ENCODE results near the gene SH3GLB2. TPM values are rescaled to one million over a fixed set of nuclear protein-coding genes. Genes with fewer than 3 reads are reported as not detected.

Gene SH3GLB2
- total and polyA plus RNA-seq, 2 of the 8 experiments (the other 6 are each of a cell fraction or from before 2014, with no cell fraction given), result 52.7 to 79.9 TPM

- Histone ChIP-seq H2BK20ac (ENCODE audit: low read length) (no peak overlapping the region), H2BK120ac (replicated peaks; ENCODE audit: low read depth, low read length) (no peak overlapping the region), H3K23ac (ENCODE audit: insufficient read length) (no peak overlapping the region), H3K4ac (replicated peaks; ENCODE audit: insufficient read length, low read depth, low read length) (no peak overlapping the region), H3K27me3 (replicated peaks in 1 of 4; ENCODE audit: control insufficient read depth in 3 of 4, extremely low read depth in 1 of 4, insufficient read depth in 3 of 4, low read length in 3 of 4) (no peaks in the 10 kb centered on the region), H3K56ac (replicated peaks; ENCODE audit: insufficient read length, low read depth, low read length) (no peak overlapping the region), H4K91ac (replicated peaks; ENCODE audit: insufficient read length, low read length) (no peak overlapping the region), H3K9ac (replicated peaks in 1 of 4; ENCODE audit: extremely low read depth in 1 of 4, low read depth in 3 of 4, low read length in 3 of 4) (no peak overlapping the region), H3K14ac (ENCODE audit: insufficient read length) (no peak overlapping the region), H3K9me3 (ENCODE audit: insufficient read depth in 2 of 2, low read depth in 1 of 2, low read length in 1 of 2) (no peaks in the 10 kb centered on the region), H3K4me1 (replicated peaks in 1 of 4; ENCODE audit: control insufficient read depth in 3 of 4, insufficient read depth in 4 of 4, low read length in 3 of 4) (no peaks in the 10 kb centered on the region), H2BK15ac (ENCODE audit: low read length) (no peak overlapping the region), H3K23me2 (ENCODE audit: low read depth, low read length) (no peaks in the 10 kb centered on the region), H2BK12ac (ENCODE audit: low read depth, low read length) (no peak overlapping the region), H2AFZ (ENCODE audit: low read length) (no peak overlapping the region), H3K79me1 (ENCODE audit: low read depth, low read length) (no peaks in the 10 kb centered on the region), H4K20me1 (replicated peaks in 1 of 2; ENCODE audit: control insufficient read depth in 1 of 2, insufficient read depth in 2 of 2, low read length in 2 of 2) (peaks cover 1 to 3% of the 10 kb centered on the region in 2 experiments), H3K18ac (ENCODE audit: extremely low read depth, low read length) (no peak overlapping the region), H4K5ac (ENCODE audit: insufficient read length, low read depth, low read length) (no peak overlapping the region), H2AK5ac (ENCODE audit: low read depth, low read length) (no peak overlapping the region), H2BK5ac (ENCODE audit: low read depth, low read length) (no peak overlapping the region), H3K36me3 (ENCODE audit: control insufficient read depth in 2 of 4, insufficient read depth in 4 of 4, low read length in 3 of 4) (peaks cover 4 to 42% (median 23%) of the 10 kb centered on the region in 4 experiments; a peak in 7 of 8 replicates), H4K8ac (ENCODE audit: extremely low read depth, insufficient read depth, low read length) (no peak overlapping the region), H3K4me3 (ENCODE audit: extremely low read depth in 1 of 4, insufficient read depth in 2 of 4, low read depth in 3 of 4, low read length in 4 of 4) (no peak overlapping the region), H3K4me2 (ENCODE audit: insufficient read depth in 1 of 2, low read depth in 2 of 2, low read length in 2 of 2) (no peak overlapping the region), H3K79me2 (ENCODE audit: control insufficient read depth in 1 of 2, insufficient read depth in 2 of 2, low read length in 2 of 2) (no peaks in the 10 kb centered on the region), H3K27ac (ENCODE audit: low read depth, low read length) (no peak overlapping the region)
- POLR2A ChIA-PET (ENCODE audit: partially characterized antibody), result no interaction called here
- FAIRE-seq (no peak), DNase-seq (ENCODE audit: low read depth in 1 of 2, low spot score in 2 of 2) (no peak)
- WGBS, 2 experiments (ENCODE audit: extremely low coverage in 1 of 2, insufficient coverage in 1 of 2, insufficient read length in 1 of 2, insufficient replicate concordance in 2 of 2, low coverage in 1 of 2, low lambda C conversion rate in 2 of 2, missing lambda C conversion rate in 1 of 2), result 95% methylated on average over 4 of the region's 8 CpGs; no CpG with 5 or more reads in 1 of the 2 experiments
- CTCF ChIA-PET (ENCODE audit: partially characterized antibody), result no interaction called here
- TF ChIP-seq, protein P1, sequence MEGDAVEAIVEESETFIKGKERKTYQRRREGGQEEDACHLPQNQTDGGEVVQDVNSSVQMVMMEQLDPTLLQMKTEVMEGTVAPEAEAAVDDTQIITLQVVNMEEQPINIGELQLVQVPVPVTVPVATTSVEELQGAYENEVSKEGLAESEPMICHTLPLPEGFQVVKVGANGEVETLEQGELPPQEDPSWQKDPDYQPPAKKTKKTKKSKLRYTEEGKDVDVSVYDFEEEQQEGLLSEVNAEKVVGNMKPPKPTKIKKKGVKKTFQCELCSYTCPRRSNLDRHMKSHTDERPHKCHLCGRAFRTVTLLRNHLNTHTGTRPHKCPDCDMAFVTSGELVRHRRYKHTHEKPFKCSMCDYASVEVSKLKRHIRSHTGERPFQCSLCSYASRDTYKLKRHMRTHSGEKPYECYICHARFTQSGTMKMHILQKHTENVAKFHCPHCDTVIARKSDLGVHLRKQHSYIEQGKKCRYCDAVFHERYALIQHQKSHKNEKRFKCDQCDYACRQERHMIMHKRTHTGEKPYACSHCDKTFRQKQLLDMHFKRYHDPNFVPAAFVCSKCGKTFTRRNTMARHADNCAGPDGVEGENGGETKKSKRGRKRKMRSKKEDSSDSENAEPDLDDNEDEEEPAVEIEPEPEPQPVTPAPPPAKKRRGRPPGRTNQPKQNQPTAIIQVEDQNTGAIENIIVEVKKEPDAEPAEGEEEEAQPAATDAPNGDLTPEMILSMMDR (IDR thresholded peaks at IDR 0.05; ENCODE audit: control extremely low read depth in 1 of 3, insufficient read depth in 1 of 3, low read depth in 1 of 3, low read length in 3 of 3), result no peak
- TF ChIP-seq RXRA (IDR thresholded peaks at IDR 0.05; ENCODE audit: insufficient read depth, low read depth, low read length), result no peak
- no peak for TF ChIP-seq POLR2AphosphoS5 (IDR thresholded peaks at IDR 0.05; ENCODE audit: low read depth, low read length)
- TF ChIP-seq SRF (IDR thresholded peaks at IDR 0.05; ENCODE audit: low read depth, low read length), result no peak
Observed at GRCh38 chr9:129064499-129064908, 36.4 kb upstream of the SH3GLB2 start.
